ENCODE data around the gene SHOX. TPM values are rescaled to one million over a fixed set of nuclear protein-coding genes. Genes with fewer than 3 reads are reported as not detected.

SHOX gene
- polyA plus RNA-seq (2011; rRNA removed) (18.2 and 22.8 TPM in 2 replicates), polyA minus RNA-seq (2011; rRNA and poly(A)+ RNA removed) (12.0 and 14.5 TPM in 2 replicates)

DNA sequence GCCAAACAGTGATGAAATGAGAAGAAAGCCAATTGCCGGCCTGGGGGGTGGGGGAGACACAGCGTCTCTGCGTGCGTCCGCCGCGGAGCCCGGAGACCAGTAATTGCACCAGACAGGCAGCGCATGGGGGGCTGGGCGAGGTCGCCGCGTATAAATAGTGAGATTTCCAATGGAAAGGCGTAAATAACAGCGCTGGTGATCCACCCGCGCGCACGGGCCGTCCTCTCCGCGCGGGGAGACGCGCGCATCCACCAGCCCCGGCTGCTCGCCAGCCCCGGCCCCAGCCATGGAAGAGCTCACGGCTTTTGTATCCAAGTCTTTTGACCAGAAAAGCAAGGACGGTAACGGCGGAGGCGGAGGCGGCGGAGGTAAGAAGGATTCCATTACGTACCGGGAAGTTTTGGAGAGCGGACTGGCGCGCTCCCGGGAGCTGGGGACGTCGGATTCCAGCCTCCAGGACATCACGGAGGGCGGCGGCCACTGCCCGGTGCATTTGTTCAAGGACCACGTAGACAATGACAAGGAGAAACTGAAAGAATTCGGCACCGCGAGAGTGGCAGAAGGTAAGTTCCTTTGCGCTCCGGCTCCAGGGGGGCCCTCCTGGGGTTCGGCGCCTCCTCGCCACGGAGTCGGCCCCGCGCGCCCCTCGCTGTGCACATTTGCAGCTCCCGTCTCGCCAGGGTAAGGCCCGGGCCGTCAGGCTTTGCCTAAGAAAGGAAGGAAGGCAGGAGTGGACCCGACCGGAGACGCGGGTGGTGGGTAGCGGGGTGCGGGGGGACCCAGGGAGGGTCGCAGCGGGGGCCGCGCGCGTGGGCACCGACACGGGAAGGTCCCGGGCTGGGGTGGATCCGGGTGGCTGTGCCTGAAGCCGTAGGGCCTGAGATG lies at the start of gene SHOX:
Gene SHOX, plus strand, starts transcription at position 180 of the 885 bp plus-strand sequence. Its CDS starts 107 bp downstream, at position 287.
- Histone ChIP-seq H3K27me3 (ENCODE audit: control insufficient read depth, insufficient read depth, low read length) (no peaks in the 10 kb centered on the region), H3K4me3 (ENCODE audit: low read depth, low read length) (peak within 1 kb of the TSS; percentile 94), H3K36me3 (ENCODE audit: control insufficient read depth, insufficient read depth, low read length) (peaks cover 9% of the 10 kb centered on the region)
- CTCF ChIA-PET, result no interaction called here
- peak; percentile 81 for DNase-seq (ENCODE audit: low read depth)
- POLR2A ChIA-PET, result no interaction called here
- TF ChIP-seq, protein P1, sequence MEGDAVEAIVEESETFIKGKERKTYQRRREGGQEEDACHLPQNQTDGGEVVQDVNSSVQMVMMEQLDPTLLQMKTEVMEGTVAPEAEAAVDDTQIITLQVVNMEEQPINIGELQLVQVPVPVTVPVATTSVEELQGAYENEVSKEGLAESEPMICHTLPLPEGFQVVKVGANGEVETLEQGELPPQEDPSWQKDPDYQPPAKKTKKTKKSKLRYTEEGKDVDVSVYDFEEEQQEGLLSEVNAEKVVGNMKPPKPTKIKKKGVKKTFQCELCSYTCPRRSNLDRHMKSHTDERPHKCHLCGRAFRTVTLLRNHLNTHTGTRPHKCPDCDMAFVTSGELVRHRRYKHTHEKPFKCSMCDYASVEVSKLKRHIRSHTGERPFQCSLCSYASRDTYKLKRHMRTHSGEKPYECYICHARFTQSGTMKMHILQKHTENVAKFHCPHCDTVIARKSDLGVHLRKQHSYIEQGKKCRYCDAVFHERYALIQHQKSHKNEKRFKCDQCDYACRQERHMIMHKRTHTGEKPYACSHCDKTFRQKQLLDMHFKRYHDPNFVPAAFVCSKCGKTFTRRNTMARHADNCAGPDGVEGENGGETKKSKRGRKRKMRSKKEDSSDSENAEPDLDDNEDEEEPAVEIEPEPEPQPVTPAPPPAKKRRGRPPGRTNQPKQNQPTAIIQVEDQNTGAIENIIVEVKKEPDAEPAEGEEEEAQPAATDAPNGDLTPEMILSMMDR (IDR thresholded peaks at IDR 0.05; ENCODE audit: insufficient read depth, low read depth, low read length), result no peak

DNA sequence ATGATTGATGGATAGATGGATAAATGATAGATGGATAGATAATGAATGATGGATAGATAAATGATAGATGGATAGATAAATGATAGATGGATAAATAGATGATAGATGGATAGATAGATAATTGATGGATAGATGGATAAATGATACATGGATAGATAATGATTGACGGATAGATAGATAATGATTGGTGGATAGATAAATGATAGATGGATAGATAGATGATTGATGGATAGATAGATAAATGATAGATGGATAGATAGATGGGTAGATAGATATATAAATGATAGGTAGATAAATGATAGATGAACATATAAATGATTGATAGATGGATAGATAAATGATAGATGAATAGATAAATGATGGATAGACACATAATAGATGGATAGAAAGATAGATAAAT lies 49.5 kb upstream of the SHOX start:
- POLR2A ChIA-PET, result no interaction called here
- DNase-seq (ENCODE audit: low read depth), result no peak
- Histone ChIP-seq H3K27me3 (ENCODE audit: control insufficient read depth, insufficient read depth, low read length) (no peaks in the 10 kb centered on the region), H3K36me3 (ENCODE audit: control insufficient read depth, insufficient read depth, low read length) (no peaks in the 10 kb centered on the region), H3K4me3 (ENCODE audit: low read depth, low read length) (no peak overlapping the region)
- CTCF ChIA-PET, result no interaction called here
- TF ChIP-seq, protein P1 (IDR thresholded peaks at IDR 0.05; ENCODE audit: insufficient read depth, low read depth, low read length), result no peak

DNA sequence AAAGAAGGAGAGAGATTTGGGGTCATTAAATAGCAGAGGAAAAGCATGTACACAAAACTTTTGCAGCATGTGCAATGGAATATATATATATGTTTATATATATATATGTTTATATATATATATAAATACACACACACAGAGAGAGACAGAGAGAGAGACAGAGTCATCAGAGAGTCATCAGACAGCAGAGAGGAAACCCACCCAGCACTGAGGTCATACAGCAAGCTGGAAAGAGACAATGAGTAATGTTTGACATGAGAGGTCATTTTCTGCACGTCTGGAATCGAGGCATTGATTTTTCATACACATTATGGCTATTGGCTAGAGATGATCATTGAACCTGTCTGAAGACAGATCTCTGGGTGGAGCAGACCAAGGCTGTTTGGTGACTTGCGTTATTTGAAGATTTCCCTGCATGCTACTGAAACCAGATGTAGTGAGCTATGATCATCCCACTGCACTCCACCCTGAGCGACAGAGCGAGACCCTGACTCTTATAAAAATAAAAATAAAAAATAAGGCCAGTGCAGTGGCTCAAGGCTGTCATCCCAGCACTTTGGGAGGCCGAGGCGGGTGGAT lies 48.8 kb upstream of the SHOX start:
- no peak for DNase-seq (ENCODE audit: low read depth)
- POLR2A ChIA-PET, result no interaction called here
- CTCF ChIA-PET, result no interaction called here
- TF ChIP-seq, protein P1 (IDR thresholded peaks at IDR 0.05; ENCODE audit: insufficient read depth, low read depth, low read length), result no peak
- H3K36me3 ChIP-seq (ENCODE audit: control insufficient read depth, insufficient read depth, low read length), result no peaks in the 10 kb centered on the region
- no peaks in the 10 kb centered on the region for H3K27me3 ChIP-seq (ENCODE audit: control insufficient read depth, insufficient read depth, low read length)
- H3K4me3 ChIP-seq (ENCODE audit: low read depth, low read length), result no peak overlapping the region

DNA sequence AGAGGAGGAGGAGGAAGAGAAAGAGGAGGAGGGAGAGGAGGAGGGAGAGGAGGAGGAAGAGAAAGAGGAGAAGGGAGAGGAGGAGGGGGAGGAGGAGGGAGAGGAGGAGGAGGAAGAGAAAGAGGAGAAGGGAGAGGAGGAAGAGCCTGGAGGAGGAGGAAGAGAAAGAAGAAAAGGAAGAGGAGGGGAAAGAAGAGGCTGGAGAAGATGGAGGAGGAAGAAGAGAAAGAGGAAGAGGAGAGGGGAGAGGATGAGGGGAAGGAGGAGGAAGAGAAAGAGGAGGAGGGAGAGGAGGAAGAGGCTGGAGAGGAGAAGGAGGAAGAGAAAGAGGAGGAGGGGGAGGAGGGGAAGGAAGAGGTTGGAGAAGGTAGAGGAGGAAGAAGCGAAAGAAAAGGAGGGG lies 46.0 kb upstream of the SHOX start:
- H3K4me3 ChIP-seq (ENCODE audit: low read depth, low read length), result no peak overlapping the region
- H3K36me3 ChIP-seq (ENCODE audit: control insufficient read depth, insufficient read depth, low read length), result no peaks in the 10 kb centered on the region
- H3K27me3 ChIP-seq (ENCODE audit: control insufficient read depth, insufficient read depth, low read length), result no peaks in the 10 kb centered on the region
- POLR2A ChIA-PET, result no interaction called here
- no peak for DNase-seq (ENCODE audit: low read depth)
- TF ChIP-seq, protein P1 (IDR thresholded peaks at IDR 0.05; ENCODE audit: insufficient read depth, low read depth, low read length), result no peak
- CTCF ChIA-PET, result no interaction called here

DNA sequence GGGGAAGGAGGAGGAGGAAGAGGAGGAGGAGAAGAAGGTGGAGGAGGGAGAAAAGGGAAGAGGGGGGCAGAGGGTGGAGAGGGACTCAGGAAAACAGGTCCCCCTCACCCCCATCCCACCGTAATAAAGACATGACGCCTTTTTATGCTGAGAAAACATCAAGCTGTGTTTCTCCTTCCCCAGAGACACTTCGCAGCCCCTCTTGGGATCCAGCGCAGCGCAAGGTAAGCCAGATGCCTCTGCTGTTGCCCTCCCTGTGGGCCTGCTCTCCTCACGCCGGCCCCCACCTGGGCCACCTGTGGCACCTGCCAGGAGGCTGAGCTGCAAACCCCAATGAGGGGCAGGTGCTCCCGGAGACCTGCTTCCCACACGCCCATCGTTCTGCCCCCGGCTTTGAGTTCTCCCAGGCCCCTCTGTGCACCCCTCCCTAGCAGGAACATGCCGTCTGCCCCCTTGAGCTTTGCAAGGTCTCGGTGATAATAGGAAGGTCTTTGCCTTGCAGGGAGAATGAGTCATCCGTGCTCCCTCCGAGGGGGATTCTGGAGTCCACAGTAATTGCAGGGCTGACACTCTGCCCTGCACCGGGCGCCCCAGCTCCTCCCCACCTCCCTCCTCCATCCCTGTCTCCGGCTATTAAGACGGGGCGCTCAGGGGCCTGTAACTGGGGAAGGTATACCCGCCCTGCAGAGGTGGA lies 45.3 kb upstream of the SHOX start:
- CTCF ChIA-PET, result no interaction called here
- H3K27me3 ChIP-seq (ENCODE audit: control insufficient read depth, insufficient read depth, low read length), result no peaks in the 10 kb centered on the region
- no peak for DNase-seq (ENCODE audit: low read depth)
- H3K36me3 ChIP-seq (ENCODE audit: control insufficient read depth, insufficient read depth, low read length), result no peaks in the 10 kb centered on the region
- POLR2A ChIA-PET, result no interaction called here
- TF ChIP-seq, protein P1 (IDR thresholded peaks at IDR 0.05; ENCODE audit: insufficient read depth, low read depth, low read length), result no peak
- H3K4me3 ChIP-seq (ENCODE audit: low read depth, low read length), result no peak overlapping the region
